Common myeloid progenitor, CD34-positive (primary cell): Measurements from ENCODE around the gene SLC25A24.
"Not testable (repeated sequence)": the region's sequence is repeated elsewhere in the genome, so short reads cannot be mapped to it uniquely, and the experiment has no call there.

ENCODE experiments used
- CTCF ChIA-PET: fragments of 350-600 bp; sonication (Branson Sonifier 250); formaldehyde crosslinking; loops from one replicate; lab custom pipeline; 2021; ENCODE audit warnings: antibody characterized with exemption; lab: Charles Lee
- POLR2A ChIA-PET: fragments of 350-600 bp; sonication (Branson Sonifier 250); formaldehyde crosslinking; loops from one replicate; lab custom pipeline; 2021; ENCODE audit warnings: antibody characterized with exemption; lab: Charles Lee
- DNase-seq, 3 donors: peaks; one replicate each; pipeline versions ENCODE4 v3.0.0 to v3.0.0-alpha.2; 2013
- H3K27ac ChIP-seq, 2 experiments: 1 replicate in 1 of 2; 2 replicates in 1 of 2; pipeline ENCODE4 v1.7.0; 2013; ENCODE audit warnings: inconsistent platforms in 2 of 2, low read length in 2 of 2, mild to moderate bottlenecking in 2 of 2, low read depth in 1 of 2, moderate library complexity in 1 of 2; ENCODE audit not compliant: severe bottlenecking in 2 of 2, insufficient read depth in 1 of 2, poor library complexity in 1 of 2
- H3K27me3 ChIP-seq, 5 experiments: replicated peaks in 2 of 5; 1 replicate in 3 of 5; 2 replicates in 2 of 5; pipeline versions ENCODE4 v1.6.1 to v1.7.0; 2013; ENCODE audit warnings: low read length in 4 of 5, mild to moderate bottlenecking in 2 of 5, moderate library complexity in 2 of 5, inconsistent platforms in 1 of 5; ENCODE audit not compliant: insufficient read depth in 5 of 5, control insufficient read depth in 4 of 5
- H3K36me3 ChIP-seq, 4 experiments: 1 replicate in 2 of 4; 2 replicates in 2 of 4; pipeline versions ENCODE4 v1.6.1 to v1.7.0; 2013; ENCODE audit warnings: low read length in 3 of 4, control low read depth in 1 of 4, mild to moderate bottlenecking in 1 of 4; ENCODE audit not compliant: control insufficient read depth in 4 of 4, insufficient read depth in 4 of 4
- H3K4me1 ChIP-seq, 4 experiments: 1 replicate in 3 of 4; 2 replicates in 1 of 4; pipeline versions ENCODE4 v1.6.1 to v1.7.1; 2013; ENCODE audit warnings: low read length in 3 of 4, mild to moderate bottlenecking in 3 of 4, control low read depth in 1 of 4, inconsistent platforms in 1 of 4, moderate library complexity in 1 of 4; ENCODE audit not compliant: control insufficient read depth in 4 of 4, insufficient read depth in 4 of 4; ENCODE audit errors: control extremely low read depth in 1 of 4
- H3K4me3 ChIP-seq, 7 experiments: 1 replicate in 4 of 7; 2 replicates in 3 of 7; pipeline versions ENCODE4 v1.5.1 to v1.7.0; 2013; ENCODE audit warnings: mild to moderate bottlenecking in 7 of 7, low read length in 6 of 7, moderate library complexity in 6 of 7, inconsistent platforms in 2 of 7, low read depth in 2 of 7, control low read depth in 1 of 7; ENCODE audit not compliant: insufficient read depth in 4 of 7, control insufficient read depth in 1 of 7; ENCODE audit errors: extremely low read depth in 1 of 7
- H3K9me3 ChIP-seq, 5 experiments: 1 replicate in 4 of 5; 2 replicates in 1 of 5; pipeline versions ENCODE4 v1.6.1 to v1.7.1; 2013; ENCODE audit warnings: low read length in 4 of 5, mild to moderate bottlenecking in 2 of 5, inconsistent platforms in 1 of 5, low read depth in 1 of 5, moderate library complexity in 1 of 5; ENCODE audit not compliant: control insufficient read depth in 4 of 5, insufficient read depth in 2 of 5; ENCODE audit errors: control extremely low read depth in 1 of 5
- WGBS: methylation state at CpG from one replicate; pipeline ENCODE4 v1.1.5; 2013; ENCODE audit not compliant: insufficient coverage; 5-methylcytosine and 5-hydroxymethylcytosine counted together

Gene SLC25A24

DNA sequence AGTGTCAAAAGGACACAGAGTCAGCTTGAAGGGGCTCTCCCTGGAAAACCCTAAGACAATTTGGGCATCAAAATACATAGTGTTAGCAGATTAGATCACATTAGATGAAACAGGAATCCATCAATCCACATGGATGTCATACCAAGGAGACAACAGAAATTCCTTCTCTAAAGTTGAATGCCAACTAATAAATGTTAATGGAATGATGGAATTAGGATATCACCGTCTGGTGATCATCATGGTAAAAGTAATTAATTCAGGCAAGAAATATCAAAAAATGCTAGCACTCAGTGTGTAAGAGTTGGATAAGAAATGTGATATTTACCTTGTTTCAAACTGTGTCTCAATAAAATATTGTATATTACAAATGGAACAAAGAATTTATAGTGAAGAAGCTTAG lies 10.9 kb upstream of the SLC25A24 start:
- H3K4me1 ChIP-seq, result no peaks in the 10 kb centered on the region
- ChIA-PET POLR2A (no interaction called here), CTCF (interaction anchor here (1.4 kb wide), 1 partner anchor 21 kb away, joined by 3 read pairs; no protein-coding TSS in a partner anchor)
- DNase-seq, result no peak
- no peak overlapping the region for H3K27ac ChIP-seq
- H3K4me3 ChIP-seq, result no peak overlapping the region
- H3K27me3 ChIP-seq, result peaks cover 0 to 6% (median 0%) of the 10 kb centered on the region in 5 experiments
- H3K9me3 ChIP-seq, result no peaks in the 10 kb centered on the region
- WGBS, result no CpG with 5 or more reads among the region's 1 CpG
- H3K36me3 ChIP-seq, result no peaks in the 10 kb centered on the region

DNA sequence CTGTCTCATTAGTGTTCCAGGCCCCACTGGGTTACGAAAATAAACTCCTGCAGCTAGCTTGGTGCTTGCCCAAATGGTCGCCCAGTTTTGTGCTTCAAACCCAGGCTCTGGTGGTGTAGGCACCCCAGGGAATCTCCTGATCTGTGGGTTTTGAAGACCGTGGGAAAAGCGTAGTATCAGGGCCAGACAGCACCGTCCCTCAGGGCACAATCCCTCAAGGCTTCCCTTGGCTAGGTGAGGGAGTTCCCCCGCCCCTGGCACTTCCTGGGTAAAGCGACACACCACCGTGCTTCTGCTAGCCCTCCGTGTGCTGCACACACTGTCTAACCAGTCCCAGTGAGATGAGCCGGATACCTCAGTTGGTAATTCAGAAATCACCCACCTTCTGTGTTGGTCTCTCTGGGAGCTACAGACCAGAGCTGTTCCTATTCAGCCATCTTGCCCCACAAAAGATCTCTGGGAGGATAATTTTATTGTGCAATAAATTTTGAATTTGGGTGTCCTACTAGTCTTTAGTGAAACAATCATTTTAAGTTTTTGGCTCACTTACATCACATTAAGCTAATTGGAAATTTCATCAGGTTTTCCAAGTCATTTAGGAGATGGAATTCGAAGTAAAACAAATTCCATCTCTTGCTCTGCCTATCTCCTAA lies 9.4 kb upstream of the SLC25A24 start:
- Histone ChIP-seq H3K36me3 (no peaks in the 10 kb centered on the region), H3K27me3 (peaks cover 0 to 6% (median 0%) of the 10 kb centered on the region in 5 experiments), H3K27ac (no peak overlapping the region), H3K4me3 (no peak overlapping the region), H3K9me3 (no peaks in the 10 kb centered on the region), H3K4me1 (no peaks in the 10 kb centered on the region)
- no peak for DNase-seq
- WGBS, result 97% methylated on average over 11 of the region's 11 CpGs
- ChIA-PET CTCF (interaction anchor here (0.9 to 1.3 kb wide), 2 partner anchors 9 to 431 kb away, joined by 3 read pairs; no protein-coding TSS in a partner anchor), POLR2A (no interaction called here)

DNA sequence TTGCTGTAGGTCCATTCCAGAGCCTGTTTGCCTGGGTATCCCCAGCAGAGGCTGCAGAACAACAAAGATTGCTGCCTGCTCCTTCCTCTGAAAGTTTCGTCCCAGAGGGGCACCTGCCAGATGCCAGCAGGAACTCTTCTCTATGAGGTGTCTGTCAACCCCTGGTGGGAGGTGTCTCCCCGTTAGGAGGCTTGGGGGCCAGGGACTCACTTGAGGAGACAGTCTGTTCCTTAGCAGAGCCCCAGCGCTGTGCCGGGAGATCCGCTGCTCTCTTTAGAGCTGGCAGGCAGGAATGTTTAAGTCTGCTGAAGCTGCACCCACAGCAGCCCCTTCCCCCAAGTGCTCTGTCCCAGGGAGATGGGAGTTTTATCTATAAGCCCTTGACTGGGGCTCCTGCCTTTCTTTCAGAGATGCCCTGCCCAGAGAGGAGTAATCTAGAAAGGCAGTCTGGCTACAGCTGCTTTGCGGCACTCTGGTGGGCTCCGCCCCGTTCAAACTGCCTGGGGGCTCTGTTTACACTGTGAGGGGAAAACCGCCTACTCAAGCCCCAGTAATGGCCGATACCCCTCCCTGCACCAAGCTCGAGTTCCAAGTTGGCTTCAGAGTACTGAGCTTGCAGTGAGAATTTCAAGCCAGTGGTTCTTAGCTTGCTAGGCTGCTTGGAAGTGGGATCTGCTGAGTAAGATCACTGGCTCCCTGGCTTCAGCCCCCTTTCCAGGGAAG lies 8.7 kb upstream of the SLC25A24 start:
- ChIA-PET POLR2A (no interaction called here), CTCF (interaction anchor here (1.3 kb wide), 1 partner anchor 8 kb away, joined by 3 read pairs; no protein-coding TSS in a partner anchor)
- 96% methylated on average over 8 of the region's 11 CpGs for WGBS
- H3K9me3 ChIP-seq, result no peaks in the 10 kb centered on the region
- H3K27me3 ChIP-seq, result peaks cover 0 to 6% (median 0%) of the 10 kb centered on the region in 5 experiments
- H3K4me3 ChIP-seq, result no peak overlapping the region
- H3K27ac ChIP-seq, result no peak overlapping the region
- DNase-seq, result peak in 1 of 3 donors; percentile 33
- H3K36me3 ChIP-seq, result no peaks in the 10 kb centered on the region
- no peaks in the 10 kb centered on the region for H3K4me1 ChIP-seq

DNA sequence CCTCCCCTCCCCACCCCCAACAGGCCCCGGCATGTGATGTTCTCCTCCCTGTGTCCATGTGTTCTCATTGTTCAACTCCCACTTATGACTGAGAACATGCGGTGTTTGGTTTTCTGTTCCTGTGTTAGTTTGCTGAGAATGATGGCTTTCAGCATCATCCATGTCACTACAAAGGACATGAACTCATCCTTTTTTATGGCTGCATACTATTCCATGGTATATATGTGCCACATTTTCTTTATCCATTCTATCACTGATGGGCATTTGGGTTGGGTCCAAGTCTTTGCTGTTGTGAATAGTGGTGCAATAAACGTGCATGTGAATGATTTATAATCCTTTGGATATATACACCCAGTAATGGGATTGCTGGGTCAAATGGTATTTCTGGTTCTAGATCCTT lies 3.4 kb upstream of the SLC25A24 start:
- peaks cover 9 to 22% (median 17%) of the 10 kb centered on the region in 4 experiments for H3K4me1 ChIP-seq
- H3K9me3 ChIP-seq, H3K27me3 ChIP-seq, CTCF ChIA-PET, H3K4me3 ChIP-seq, H3K36me3 ChIP-seq, POLR2A ChIA-PET, DNase-seq, H3K27ac ChIP-seq: not testable (repeated sequence)
- no CpG with 5 or more reads among the region's 3 CpGs for WGBS

DNA sequence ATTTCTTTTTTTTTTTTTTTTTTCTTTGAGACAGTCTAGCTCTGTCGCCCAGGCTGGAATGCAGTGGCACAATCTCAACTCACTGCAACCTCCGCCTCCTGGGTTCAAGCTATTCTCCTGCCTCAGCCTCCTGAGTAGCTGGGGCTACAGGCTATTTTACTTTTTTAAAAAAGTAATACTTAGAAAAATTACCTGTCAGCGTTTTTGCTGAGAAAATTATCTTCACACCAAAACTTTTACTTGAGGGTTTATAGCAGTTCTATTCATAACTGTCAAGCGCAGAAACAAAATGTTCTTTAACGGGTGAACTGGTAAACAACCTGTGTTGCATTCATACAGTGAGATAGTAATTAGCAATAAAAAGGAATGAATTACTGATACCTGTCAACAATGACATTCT lies 1.5 kb upstream of the SLC25A24 start:
- H3K4me1 ChIP-seq, result peaks cover 9 to 30% (median 18%) of the 10 kb centered on the region in 4 experiments
- CTCF ChIA-PET, result interaction anchor here (1.5 kb wide), 1 partner anchor 419 kb away, joined by 4 read pairs; no protein-coding TSS in a partner anchor
- POLR2A ChIA-PET, result no interaction called here

DNA sequence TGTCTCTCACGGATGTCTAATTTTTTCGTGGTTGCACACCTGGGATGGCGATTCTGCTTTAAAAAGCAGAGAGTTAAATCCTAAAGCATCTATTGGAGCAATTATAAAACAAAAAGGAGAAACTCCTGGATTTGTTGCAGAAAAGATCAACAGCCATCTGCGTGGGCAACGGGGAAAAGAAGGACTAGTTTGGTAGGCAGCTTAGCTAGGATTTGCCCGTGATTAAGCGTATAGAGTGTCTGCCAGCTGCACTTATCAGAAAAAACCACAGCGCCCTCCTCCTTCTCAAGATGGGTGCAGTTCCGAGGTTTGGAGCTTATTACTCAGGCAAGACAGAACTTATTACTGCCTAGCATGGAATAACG lies 526 bp upstream of the SLC25A24 start:
- WGBS, result 0% methylated on average over 3 of the region's 10 CpGs

More for the DNA sequence above, 1.5 kb upstream of the SLC25A24 start:
- H3K27ac ChIP-seq, result no peak overlapping the region
- peaks cover 0 to 7% (median 3%) of the 10 kb centered on the region in 4 experiments for H3K36me3 ChIP-seq
- no peaks in the 10 kb centered on the region for H3K9me3 ChIP-seq
- no peaks in the 10 kb centered on the region for H3K27me3 ChIP-seq
- H3K4me3 ChIP-seq, result no peak overlapping the region
- no peak for DNase-seq
- no CpG with 5 or more reads among the region's 5 CpGs for WGBS

More for the DNA sequence above, 526 bp upstream of the SLC25A24 start:
- peaks cover 9 to 30% (median 18%) of the 10 kb centered on the region in 4 experiments for H3K4me1 ChIP-seq
- peak overlapping the region in 1 of 2 experiments; percentile 75 for H3K27ac ChIP-seq
- POLR2A ChIA-PET, result interaction anchor here (1.1 kb wide), 1 partner anchor 438 kb away, joined by 3 read pairs; no protein-coding TSS in a partner anchor
- peak; percentile 84 to 90 (median 84) for DNase-seq
- no peaks in the 10 kb centered on the region for H3K27me3 ChIP-seq
- H3K9me3 ChIP-seq, result peaks cover 0 to 9% (median 0%) of the 10 kb centered on the region in 5 experiments
- peak overlapping the region; percentile 69 to 98 (median 93) for H3K4me3 ChIP-seq
- H3K36me3 ChIP-seq, result peaks cover 2 to 17% (median 8%) of the 10 kb centered on the region in 4 experiments
- CTCF ChIA-PET, result interaction anchor here (0.6 to 2.1 kb wide), 6 partner anchors 9 to 498 kb away, joined by 3 to 5 read pairs (median 3); partner anchors contain the start of genes EEIG2 and PRPF38B
